LNCaP clone FGC (cell line): ENCODE measurements around the gene TMBIM1.
"Not testable (repeated sequence)": the region's sequence is repeated elsewhere in the genome, so short reads cannot be mapped to it uniquely, and the experiment has no call there.

Experiments used
- DNase-seq: peaks from one replicate; pipeline ENCODE4 v3.0.0-alpha.2; 2011; ENCODE audit warnings: low read depth
- H3K4me3 ChIP-seq: 2 replicates; pipeline ENCODE4 v1.5.1; 2011; ENCODE audit warnings: mild to moderate bottlenecking, low read depth, low read length, control low read depth
- CTCF ChIP-seq: IDR thresholded peaks from 2 replicates; pipeline ENCODE4 v1.5.1; 2012; ENCODE audit warnings: mild to moderate bottlenecking; ENCODE audit not compliant: control insufficient read depth, insufficient read depth; ENCODE audit errors: extremely low read depth

TMBIM1 gene

GRCh38 chr2:218317835-218318234 is 25.5 kb upstream of the TMBIM1 start:
- TF ChIP-seq CTCF = no peak
- H3K4me3 ChIP-seq = no peak overlapping the region
- DNase-seq = no peak

- TF ChIP-seq CTCF = no peak
- no peak for DNase-seq
- no peak overlapping the region for H3K4me3 ChIP-seq
These were observed 25.0 kb upstream of the TMBIM1 start for GRCh38 chr2:218317303-218317630.

GRCh38 chr2:218315397-218315796 is 23.1 kb upstream of the TMBIM1 start:
- no peak for DNase-seq
- H3K4me3 ChIP-seq = no peak overlapping the region
- no peak for TF ChIP-seq CTCF

GRCh38 chr2:218314764-218315163 is 22.5 kb upstream of the TMBIM1 start:
- not testable (repeated sequence) for H3K4me3 ChIP-seq, DNase-seq

- no peak for TF ChIP-seq CTCF
- no peak overlapping the region for H3K4me3 ChIP-seq
- DNase-seq = no peak
These were observed 21.1 kb upstream of the TMBIM1 start for GRCh38 chr2:218313356-218313755.

- H3K4me3 ChIP-seq = no peak overlapping the region
- DNase-seq = peak; percentile 99
- TF ChIP-seq CTCF = no peak
These were observed 20.0 kb upstream of the TMBIM1 start for GRCh38 chr2:218312267-218312756.

GRCh38 chr2:218311541-218312266 is 19.4 kb upstream of the TMBIM1 start:
- not testable (repeated sequence) for DNase-seq, H3K4me3 ChIP-seq

- no peak for TF ChIP-seq CTCF
- no peak for DNase-seq
- H3K4me3 ChIP-seq = no peak overlapping the region
These were observed 18.7 kb upstream of the TMBIM1 start for GRCh38 chr2:218310853-218311540.
